NCI-H526 (cell line): ENCODE results near the gene PTCSC3.
"Not testable (repeated sequence)": the region's sequence is repeated elsewhere in the genome, so short reads cannot be mapped to it uniquely, and the experiment has no call there.

Experiments
- DNase-seq, 2 experiments: peaks; one replicate each; lab custom pipeline; 2025; lab: John Stamatoyannopoulos, UW

PTCSC3 gene

DNA sequence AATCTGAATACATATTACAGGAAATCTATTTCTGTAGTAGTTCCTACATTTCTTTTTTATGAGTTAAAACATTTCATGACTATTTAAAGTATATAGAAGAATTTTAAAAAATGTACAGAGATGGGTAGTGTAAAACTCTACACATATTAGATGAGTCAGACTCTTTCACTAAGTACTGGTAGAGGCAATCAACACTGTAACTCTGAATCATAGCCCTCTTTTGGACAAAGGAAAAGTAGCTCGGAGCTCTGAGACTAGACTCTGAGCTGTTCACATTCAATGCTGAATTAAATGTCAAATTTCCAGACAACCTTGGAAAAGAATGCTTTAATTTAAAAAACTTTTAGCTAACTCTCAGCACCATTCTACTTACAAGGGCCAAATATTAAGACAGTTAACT is 3.4 kb downstream of the PTCSC3 start:
- no peak for DNase-seq

DNA sequence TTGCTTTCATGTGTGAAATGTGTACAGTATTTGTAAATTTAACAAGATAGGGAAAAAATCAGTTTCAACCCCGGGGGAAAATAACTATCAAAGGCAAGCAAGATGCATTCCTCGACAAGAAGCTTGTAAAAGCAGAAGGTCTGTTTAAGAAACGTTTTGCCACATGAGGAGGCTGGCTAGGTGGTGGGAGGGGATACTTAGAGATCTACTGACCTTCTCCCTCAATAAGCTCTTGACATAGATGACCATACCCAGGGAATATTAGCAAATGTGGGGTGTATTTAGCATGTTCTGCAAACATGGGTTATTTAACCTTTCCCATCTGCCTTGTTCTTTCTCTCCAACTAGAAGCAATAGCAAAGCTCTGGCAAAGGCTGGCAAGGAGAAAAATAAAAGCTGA is 4.9 kb downstream of the PTCSC3 start:
- no peak for DNase-seq

DNA sequence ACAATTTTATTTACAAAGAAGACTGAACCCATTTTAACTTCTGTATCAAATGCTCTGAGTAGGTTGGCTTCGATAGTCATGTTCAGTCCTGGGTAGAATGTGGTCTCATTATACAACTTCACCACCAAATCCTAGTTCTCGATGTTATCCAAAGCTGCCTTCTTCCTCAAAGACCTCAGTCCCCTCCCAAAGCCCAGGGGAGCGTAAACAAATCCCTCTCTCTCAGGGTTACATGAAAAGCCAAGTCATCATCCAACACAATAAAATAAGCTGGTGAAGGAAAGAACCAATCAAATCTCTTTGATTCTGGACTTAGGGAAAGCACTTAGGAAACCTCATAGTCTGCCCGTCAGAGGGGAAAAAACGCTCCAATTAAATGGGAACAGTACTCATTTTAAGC is 9.1 kb downstream of the PTCSC3 start:
- DNase-seq: peak in 1 of 2 experiments; percentile 5

DNA sequence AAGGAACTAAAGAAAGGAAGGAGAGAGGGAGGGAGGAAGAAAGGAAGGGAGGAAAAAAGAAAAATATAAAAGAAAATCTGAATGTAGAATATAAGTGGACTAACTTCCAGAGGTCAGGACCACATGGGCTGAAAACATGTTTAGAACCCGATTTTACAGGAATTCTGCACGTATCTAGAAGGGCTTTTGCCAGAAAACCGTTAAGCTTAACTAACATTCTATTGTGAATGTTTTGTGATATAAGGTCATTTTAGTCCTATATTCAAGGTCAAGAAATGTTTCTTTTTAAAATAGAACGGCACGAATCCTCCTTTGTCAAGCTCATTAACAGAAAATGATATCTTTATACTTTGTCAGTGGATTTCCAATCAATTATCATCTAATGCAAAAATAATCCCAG is 13.1 kb downstream of the PTCSC3 start:
- no peak for DNase-seq

DNA sequence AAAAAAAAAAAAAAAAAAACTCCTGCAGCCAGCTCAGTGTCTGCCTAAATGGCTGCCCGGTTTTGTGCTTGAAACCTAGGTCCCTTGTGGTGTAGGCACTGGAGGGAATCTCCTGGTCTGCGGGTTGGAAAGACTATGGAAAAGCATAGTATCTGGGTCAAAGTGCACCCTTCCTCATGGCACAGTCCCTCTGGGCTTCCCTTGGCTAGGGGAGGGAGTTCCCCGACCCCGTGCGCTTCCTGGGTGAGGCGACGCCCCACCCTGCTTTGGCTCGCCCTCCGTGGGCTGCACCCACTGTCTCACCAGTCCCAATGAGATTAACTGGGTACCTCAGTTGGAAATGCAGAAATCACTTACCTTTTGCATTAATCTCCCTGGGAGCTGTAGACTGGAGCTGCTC is 14.3 kb downstream of the PTCSC3 start:
- no peak for DNase-seq

DNA sequence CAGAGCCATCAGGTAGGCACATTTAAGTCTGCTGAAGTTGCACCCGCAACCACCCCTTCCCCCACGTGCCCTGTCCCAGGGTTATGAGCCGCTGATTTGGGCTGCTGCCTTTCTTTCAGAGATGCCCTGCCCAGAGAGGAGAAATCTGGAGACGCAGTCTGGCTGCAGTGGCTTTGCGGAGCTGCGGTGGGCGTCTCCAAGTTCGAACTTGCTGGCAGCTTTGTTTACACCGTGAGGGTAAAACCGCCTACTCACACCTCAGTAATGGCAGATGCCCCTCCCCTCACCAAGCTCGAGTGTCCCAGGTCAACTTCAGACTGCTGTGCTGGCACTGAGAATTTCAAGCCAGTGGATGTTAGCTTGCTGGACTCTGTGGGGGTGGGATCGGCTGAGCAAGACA is 14.7 kb downstream of the PTCSC3 start:
- DNase-seq: peak in 1 of 2 experiments; percentile 4

DNA sequence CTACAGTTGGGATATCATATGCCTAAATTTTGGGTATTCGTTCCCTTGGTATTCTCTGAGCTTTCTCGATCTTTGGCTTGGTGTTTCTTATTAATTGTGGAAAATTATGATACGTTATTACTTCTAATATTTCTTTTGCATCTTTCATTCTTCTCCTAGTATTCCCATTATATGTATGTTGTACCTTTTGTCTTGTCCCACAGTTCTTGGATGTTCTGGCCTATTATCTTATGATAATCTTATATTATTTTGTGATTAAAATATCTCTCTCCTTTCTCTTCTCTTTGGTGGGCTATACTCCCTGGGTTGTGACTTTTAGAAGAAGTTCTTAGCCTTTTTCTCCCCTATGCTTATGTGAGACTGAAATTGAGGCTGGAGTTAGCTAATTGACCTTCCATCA is 25.2 kb downstream of the PTCSC3 start:
- DNase-seq: no peak

DNA sequence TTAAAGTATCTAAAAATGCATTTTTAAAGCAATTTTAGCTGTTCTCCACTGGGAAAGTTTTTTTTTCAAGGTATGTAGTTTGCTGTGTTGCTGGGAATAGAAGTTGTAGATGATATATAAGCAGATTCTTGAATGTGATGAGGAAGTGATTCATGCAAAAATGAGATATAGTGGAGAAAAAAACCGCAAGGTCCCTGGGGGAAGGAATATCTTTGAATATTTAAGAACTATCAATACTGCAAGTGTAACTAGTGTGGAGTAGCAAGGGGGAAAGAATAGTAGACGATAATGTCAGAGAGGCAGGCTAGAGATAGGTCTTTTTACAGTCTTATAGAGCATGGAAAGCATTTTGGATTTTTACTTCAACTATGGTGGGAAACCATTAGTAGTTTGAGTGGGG is 42.5 kb downstream of the PTCSC3 start:
- DNase-seq: no peak

DNA sequence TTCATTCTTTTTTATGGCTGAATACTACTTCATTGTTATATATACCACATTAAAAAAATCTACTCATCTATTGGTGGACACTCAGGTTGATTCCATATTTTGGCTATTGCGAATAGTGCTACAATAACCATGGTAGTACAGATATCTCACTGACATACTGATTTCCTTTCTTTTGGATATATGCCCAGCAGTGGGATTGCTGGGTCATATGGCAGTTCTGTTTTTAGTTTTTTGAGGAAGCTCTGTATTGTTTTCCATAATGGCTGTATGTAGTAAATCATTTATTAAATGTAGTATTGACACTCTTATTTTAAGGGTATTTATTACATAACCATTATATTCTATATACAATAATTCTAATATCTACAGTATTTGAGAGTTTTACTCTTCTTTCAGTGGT is 43.7 kb downstream of the PTCSC3 start:
- no peak for DNase-seq

DNA sequence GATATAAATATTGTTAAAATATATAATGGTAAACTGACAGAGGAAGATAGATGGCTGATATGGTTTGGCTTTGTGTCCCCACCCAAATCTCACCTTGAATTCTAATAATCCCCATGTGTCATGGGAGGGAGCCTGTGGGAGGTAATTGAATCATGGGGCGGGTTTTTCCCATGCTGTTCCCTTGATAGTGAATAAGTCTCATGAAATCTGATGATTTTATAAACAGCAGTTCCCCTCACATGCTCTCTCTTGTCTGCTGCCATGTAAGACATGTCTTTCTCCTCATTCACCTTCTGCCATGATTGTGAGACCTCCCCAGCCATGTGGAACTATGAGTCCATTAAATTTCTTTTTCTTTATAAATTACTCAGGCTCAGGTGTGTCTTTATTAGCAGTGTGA is 46.3 kb downstream of the PTCSC3 start:
- DNase-seq: no peak

DNA sequence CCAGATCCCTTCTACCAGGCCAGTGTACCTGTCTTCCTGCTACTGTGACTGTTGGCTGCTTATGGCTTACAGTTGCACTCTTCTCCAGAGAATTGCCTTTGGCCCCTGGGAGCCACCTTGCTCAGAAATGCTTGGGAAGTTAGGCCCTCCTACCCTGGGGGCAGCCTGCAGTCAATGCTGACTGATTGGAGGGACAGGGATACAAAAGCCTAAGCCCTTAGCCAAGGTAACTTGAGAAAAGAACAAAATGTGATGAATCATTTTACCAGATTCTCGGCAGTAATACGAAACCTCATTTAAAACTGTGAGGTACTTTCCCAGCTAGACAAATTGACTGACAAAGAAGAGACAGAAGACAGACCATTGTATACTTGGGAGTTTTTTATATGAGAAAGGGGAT is 47.3 kb downstream of the PTCSC3 start:
- DNase-seq: no peak

DNA sequence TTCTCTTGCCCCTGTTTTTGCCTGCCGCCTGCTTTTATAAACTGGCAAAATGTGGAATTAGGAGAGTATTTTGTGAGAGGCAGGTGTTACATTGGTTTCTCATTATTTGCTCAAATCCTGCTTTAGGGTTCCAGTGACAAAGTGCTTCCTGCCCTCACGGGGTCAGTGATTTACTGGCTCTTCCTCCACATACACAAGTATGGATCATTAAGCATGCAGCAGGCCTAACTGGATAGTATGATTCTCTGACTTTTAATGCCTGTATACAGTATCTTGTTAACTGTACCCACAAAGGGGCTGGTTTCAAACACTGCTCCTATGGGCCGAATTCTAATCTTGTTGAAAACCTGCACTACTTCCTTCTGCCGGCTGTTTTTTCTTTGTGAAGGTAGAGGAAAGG is 63.2 kb downstream of the PTCSC3 start:
- DNase-seq: no peak

DNA sequence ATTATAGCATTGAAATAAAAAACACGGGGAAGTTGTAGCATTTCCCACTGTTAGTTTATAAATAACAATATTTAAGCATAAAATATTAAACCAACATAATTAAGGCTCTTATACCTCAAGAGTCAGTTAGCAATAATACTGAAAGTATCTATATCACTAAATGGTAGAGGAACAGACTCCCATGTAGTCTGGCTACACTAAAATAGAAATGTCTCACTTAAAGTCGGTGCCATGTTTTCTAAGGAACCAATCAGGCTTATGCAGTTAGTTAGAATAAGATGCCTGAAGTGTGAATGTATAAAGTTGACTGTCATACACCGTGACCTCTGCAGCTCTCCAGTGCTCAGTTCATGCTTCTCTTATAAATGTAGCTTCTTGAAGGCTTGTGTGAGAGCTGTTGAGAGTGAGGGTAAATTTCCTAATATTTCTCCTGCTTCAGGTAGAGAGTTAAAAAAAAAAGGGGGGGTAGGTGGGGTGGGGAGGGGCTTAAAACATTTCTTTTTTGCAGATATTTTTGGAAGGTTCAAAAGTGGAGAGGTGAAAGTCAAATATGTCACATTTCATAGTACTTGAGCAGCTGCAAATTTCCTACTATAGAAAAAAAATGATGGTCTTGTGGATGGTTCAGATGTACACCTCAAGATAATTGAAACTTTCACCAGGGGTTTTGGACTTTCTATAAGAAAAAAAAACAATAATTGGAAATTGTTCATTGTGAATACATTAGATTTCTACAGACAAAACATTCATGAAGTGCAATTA is 64.5 kb downstream of the PTCSC3 start:
- DNase-seq: no peak

DNA sequence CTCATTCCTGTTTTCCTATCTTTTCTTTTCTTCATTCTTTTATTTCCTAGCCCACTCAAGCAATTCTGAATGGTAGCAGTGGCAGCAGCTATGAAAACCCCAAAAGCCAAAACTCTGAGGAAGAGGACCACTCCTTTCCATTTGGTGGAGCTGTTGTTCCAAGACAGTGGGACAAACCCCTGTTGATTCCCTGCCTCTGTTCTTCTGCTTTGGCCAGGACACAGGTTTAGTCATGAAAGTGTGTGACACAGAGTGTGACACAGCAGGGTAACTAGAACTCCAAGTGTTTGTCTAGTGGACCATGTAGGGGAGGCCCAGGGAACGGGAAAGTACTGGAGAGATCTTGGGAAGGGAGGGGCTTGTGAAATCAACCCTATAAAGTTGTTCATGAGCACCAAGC is 71.1 kb downstream of the PTCSC3 start:
- peak in 1 of 2 experiments; percentile 21 for DNase-seq

DNA sequence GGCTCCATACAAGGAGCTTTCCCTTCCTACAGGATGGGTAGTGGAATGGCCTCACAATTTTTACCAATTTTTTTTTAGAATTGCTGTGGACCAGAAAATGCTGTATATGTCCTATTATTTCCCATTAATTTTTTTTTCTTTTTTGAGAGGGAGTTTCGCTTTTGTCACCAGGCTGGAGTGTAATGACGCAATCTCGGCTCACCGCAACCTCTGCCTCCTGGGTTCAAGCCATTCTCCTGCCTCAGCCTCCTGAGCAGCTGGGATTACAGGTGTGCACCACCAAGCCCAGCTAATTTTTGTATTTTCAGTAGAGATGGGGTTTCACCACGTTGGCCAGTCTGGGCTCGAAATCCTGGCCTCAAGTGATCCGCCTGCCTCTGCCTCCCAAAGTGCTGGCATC is 72.3 kb downstream of the PTCSC3 start:
- DNase-seq: not testable (repeated sequence)

DNA sequence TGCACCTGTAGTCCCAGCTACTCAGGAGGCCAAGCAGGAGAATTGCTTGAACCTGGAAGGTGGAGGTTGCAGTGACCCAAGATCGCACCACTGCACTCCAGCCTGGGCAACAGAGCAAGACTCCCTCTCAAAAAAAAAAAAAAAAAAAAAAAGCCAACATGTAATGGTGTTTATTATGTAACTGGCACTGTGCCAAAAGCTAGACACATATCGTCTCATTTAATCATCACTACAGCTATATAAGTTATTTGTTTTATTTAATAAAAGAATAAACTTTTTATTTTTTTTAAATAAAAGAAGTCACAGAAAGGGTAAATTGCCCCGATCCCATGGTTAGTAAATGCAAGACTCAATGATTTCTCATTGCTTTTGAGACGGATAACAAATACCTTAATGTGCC is 76.9 kb downstream of the PTCSC3 start:
- no peak for DNase-seq

DNA sequence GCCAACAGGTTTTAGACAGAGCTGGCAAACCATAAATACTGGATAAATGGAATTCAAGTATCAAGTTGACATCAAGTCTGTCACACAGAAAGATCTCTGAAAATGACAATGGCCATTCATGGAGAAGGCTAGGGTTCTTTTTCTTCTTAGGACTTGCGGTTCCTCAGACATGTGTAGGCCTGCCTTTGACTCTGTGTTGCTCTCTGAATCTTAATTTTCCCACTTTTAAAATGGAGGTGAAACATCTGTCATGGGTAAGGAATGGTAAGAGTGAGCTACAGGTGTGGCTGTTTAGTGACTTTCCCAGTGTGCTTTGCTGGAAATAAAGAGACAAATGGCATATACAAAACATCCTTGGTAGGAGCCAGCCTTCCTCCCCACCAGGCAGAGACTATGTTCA is 79.2 kb downstream of the PTCSC3 start:
- no peak for DNase-seq

DNA sequence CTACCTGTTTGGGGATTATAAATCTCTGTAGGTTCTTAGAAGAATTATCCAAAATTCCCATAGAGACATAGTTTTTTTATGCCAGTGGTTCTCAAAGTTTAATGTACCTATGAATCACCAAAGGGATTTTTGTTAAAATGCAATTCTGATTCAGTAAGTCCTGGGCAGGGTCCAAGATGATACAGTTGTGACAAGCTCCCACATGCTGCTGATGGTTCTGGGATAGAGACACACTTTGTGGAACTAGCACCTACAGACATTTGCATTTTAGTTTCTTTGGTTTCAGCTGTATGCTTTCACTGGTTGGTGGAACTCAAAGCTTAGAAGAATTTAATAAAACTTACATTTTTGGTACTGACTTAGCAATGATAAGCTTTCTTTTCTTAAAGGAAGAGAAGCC is 80.4 kb downstream of the PTCSC3 start:
- no peak for DNase-seq

DNA sequence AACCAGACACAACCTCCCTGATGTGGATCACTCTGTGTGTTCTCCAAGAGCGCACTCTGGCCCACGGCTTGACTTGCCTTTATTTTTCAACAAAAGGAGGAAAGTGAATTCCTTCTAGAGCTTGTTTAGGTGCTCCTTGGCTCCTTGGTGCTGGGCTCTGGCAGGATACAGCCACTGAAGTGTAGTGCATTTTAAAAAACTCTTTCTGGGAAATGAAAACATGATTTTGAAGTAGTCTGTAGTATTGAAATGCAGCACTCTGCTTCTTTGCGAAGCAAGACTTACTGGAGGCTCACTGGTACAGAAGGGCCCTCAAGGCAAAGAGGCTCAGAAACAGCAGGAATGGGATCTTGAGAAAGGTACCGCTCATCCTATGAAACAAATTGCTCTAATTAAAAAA is 81.6 kb downstream of the PTCSC3 start:
- DNase-seq: no peak

DNA sequence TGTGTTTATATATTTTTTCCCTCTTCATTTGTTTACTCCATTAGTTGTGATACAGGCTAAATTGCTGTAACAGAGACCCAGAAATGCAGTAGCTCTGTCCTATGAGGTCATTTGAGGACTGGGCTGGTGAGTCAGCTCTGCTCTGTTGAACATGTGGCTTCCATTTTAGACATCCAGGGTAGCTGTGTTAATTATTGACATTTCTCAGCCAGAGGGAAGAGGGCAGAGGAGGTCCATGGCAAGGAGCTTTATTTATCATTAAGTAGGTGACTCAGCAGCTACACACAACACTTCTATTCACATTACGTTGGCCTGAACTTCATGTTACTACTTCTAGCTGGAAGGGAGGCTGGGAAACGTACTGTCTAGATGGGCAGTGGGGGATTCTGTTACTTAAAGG is 85.4 kb downstream of the PTCSC3 start:
- DNase-seq: no peak

DNA sequence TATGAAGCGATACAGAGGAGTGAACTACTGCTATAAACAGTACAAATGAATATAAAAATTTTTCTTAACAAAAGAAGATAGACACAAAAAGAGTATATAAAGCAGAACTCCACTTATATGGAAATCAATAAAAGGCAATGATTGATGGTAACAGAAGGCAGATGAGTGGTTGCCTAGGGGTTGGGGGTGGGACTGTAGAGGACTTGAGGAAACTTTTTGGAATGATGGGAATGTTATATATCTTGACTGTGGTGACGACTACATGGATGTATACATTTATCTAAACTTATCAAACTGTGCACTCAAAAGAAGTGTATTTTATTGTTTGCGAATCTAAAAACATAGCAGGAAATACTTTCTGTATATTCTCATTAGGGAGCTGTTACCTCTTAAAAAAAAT is 89.1 kb downstream of the PTCSC3 start:
- DNase-seq: no peak

DNA sequence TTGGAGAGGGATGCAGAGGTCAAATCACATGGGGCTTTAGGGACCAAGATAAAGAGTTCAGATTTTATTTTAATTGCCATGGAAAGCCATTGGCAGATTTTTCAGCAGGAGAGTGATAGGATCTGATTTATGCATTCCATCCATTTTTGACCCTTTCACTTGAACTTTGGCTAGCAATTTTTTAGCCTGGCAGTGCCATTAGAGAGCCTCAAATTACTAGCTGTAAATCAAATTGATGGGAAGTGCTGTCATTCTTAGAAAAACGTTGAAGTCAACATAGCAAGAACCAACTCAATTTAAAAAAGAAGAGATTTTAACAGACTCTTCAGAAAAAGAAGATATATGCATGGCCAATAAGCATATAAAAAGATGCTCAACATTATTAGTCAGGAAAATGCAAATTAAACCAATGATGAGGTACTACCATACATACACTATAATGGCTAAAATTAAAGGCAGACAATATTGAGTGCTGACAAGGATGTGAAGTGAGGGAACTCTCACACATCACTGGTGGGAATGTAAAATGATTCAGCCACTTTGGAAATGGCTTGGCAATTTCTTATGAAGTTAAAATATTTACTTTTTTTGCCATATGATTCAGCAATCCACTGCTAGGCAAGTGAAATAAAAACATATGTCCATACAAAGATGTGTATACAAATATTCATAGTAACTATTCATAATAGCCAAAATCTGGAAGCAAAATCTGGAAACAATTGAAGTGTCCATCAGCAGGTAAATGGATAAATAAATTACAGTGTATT is 89.7 kb downstream of the PTCSC3 start:
- no peak for DNase-seq

DNA sequence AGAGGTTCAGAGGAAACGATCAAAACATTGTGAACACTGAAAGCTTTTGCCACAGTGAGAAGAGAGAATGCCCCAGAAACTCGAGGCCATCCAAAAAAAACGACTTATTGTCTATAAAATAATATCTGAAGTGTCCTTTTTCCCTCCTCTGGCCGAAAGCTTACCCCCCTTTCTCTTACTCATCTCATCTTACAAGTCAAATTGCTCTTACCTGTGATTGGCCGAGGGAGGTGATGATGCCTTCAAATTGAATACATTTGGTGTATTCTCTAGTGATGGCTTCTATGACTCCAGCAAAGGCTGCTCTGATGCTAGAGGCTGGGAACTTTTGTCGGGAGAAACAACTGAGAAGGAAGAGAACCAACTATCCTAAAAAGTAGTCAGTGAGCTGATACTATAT is 90.7 kb downstream of the PTCSC3 start:
- DNase-seq: no peak
